Measurements from ENCODE around the gene PPDPF. TPM values are rescaled to one million over a fixed set of nuclear protein-coding genes. Genes with fewer than 3 reads are reported as not detected.

Gene PPDPF
- total and polyA plus RNA-seq, 2 donors (not counting 1 experiment from before 2014, with no cell fraction given), result 93.5 to 162 TPM

DNA sequence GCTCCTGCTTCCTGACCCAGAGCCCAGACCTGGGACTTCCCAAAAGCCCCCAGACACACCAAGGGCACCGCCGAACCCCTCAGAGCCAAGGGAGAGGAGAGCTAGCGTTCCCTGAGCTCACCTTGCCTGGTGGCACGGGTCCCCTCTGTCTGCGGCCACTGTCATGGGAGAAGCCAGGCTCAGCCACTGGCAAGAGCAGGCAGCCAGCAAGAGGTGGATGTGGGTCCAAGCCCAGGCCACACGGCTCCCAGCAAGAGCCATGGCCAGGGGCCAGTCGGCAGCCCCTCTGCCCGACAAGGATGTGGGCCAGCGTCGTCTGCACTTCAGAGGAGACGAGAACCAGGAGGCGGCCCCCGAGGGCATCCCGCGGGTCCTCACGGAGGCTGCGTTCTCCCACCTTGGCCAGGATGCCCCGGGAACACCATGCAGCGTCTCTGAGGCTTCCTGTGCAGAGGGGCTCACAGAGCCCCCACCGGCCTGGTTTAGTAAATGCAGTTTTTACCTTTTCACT is 2.2 kb upstream of the PPDPF start:
- H3K27me3 Mint-ChIP-seq, result peaks cover 6% of the 10 kb centered on the region
- CTCF ChIA-PET, result interaction anchor here (2.3 kb wide), 2 partner anchors 19 to 22 kb away, joined by 8 to 9 read pairs; partner anchors contain the start of gene PTK6
- H3K9me3 ChIP-seq (ENCODE audit: control extremely low read depth in 1 of 3, control insufficient read depth in 2 of 3, insufficient read depth in 1 of 3, low read length in 2 of 3), result peaks cover 0 to 14% (median 5%) of the 10 kb centered on the region in 3 donors
- H4K20me1 ChIP-seq (ENCODE audit: control insufficient read depth, insufficient read depth, low read length, poor library complexity, severe bottlenecking), result peaks cover 25% of the 10 kb centered on the region
- peak overlapping the region; percentile 84 for H3K4me3 Mint-ChIP-seq
- peaks cover 0 to 7% of the 10 kb centered on the region in 2 experiments for H3K36me3 ChIP-seq (replicated peaks in 1 of 2; ENCODE audit: control extremely low read depth in 1 of 2, control insufficient read depth in 1 of 2, extremely low read depth in 1 of 2, insufficient read depth in 2 of 2, low read length in 1 of 2)
- no peak overlapping the region for H3K27ac ChIP-seq (ENCODE audit: low read length in 2 of 2)
- H3K9me3 Mint-ChIP-seq (ENCODE audit: insufficient read depth), result peaks cover 2% of the 10 kb centered on the region
- no peak for TF ChIP-seq EZH2 (IDR thresholded peaks at IDR 0.05; ENCODE audit: borderline replicate concordance, insufficient read depth, low read depth, low read length, poor library complexity, severe bottlenecking)
- TF ChIP-seq, protein P1, sequence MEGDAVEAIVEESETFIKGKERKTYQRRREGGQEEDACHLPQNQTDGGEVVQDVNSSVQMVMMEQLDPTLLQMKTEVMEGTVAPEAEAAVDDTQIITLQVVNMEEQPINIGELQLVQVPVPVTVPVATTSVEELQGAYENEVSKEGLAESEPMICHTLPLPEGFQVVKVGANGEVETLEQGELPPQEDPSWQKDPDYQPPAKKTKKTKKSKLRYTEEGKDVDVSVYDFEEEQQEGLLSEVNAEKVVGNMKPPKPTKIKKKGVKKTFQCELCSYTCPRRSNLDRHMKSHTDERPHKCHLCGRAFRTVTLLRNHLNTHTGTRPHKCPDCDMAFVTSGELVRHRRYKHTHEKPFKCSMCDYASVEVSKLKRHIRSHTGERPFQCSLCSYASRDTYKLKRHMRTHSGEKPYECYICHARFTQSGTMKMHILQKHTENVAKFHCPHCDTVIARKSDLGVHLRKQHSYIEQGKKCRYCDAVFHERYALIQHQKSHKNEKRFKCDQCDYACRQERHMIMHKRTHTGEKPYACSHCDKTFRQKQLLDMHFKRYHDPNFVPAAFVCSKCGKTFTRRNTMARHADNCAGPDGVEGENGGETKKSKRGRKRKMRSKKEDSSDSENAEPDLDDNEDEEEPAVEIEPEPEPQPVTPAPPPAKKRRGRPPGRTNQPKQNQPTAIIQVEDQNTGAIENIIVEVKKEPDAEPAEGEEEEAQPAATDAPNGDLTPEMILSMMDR (IDR thresholded peaks at IDR 0.05), result no peak
- DNase-seq (peak; percentile 23), ATAC-seq (ENCODE audit: low read depth) (no peak)
- intact Hi-C loops (cut with micrococcal nuclease), result no loop called here
- H3K4me1 ChIP-seq (ENCODE audit: control insufficient read depth in 2 of 2, insufficient read depth in 2 of 2, low read length in 2 of 2), result peaks cover 16 to 23% of the 10 kb centered on the region in 2 donors
- POLR2A ChIA-PET, result no interaction called here
- peaks cover 18% of the 10 kb centered on the region for H3K4me1 Mint-ChIP-seq
- WGBS (ENCODE audit: insufficient coverage), result 93% methylated on average over 17 of the region's 20 CpGs
- H3K4me3 ChIP-seq (ENCODE audit: control extremely low read depth in 1 of 5, extremely low read depth in 1 of 5, insufficient read depth in 1 of 5, low read depth in 2 of 5, low read length in 4 of 5), result no peak overlapping the region
- H3K9ac ChIP-seq (ENCODE audit: low read length), result no peak overlapping the region
- H3K79me2 ChIP-seq (ENCODE audit: control insufficient read depth, insufficient read depth, low read length), result peaks cover 15% of the 10 kb centered on the region
- H2AFZ ChIP-seq (ENCODE audit: insufficient read depth, low read depth, low read length, poor library complexity, severe bottlenecking), result no peak overlapping the region
- no peak overlapping the region for H3K4me2 ChIP-seq (replicated peaks; ENCODE audit: low read depth, low read length, poor library complexity, severe bottlenecking)
- peaks cover 0 to 10% (median 3%) of the 10 kb centered on the region in 4 experiments for H3K27me3 ChIP-seq (replicated peaks in 1 of 4; ENCODE audit: control extremely low read depth in 1 of 4, control insufficient read depth in 3 of 4, insufficient read depth in 4 of 4, low read length in 3 of 4)
- H3K27ac Mint-ChIP-seq, result peak overlapping the region; percentile 43

DNA sequence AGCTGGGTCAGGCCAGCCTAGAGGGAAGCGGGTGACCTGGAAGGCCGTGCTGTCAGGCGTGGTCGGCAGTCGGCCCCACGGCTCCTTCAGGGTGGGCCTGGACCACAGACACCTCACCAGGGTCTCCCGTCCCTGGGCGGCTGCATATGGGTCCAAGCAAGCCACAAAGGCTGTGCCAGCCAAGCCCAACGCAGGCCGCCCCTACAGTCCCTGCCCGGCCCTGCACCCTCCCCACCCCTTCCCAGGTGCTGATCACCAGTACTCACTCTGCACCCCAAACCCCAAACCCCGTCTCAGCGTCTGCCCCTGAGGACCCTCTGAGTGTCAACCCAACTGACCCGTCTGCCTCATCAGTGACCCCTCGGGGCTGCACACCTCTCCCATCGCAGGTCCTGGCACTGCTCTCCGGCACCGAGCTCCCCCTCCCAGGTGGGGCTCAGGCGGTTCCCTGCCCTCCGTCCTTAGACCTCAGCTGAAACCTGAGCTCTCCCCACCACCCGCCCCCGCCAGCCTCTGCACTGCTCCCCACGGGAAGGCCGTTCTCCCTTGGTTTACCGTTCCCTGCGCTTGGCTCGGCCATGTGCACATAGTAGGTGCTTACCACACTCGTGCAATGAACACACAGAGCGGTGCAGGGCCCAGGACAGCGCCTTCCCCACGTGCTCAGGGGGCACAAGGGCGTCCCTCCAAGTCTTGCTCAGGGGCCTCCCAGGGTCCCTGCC is 1.5 kb upstream of the PPDPF start:
- H3K27ac Mint-ChIP-seq, result peak overlapping the region; percentile 84
- peak overlapping the region; percentile 96 for H2AFZ ChIP-seq (ENCODE audit: insufficient read depth, low read depth, low read length, poor library complexity, severe bottlenecking)
- H3K4me1 Mint-ChIP-seq, result peaks cover 20% of the 10 kb centered on the region
- peaks cover 29% of the 10 kb centered on the region for H4K20me1 ChIP-seq (ENCODE audit: control insufficient read depth, insufficient read depth, low read length, poor library complexity, severe bottlenecking)
- intact Hi-C loops (cut with micrococcal nuclease), result no loop called here
- peak overlapping the region in 4 of 5 experiments; percentile 70 to 79 (median 75) for H3K4me3 ChIP-seq (ENCODE audit: control extremely low read depth in 1 of 5, extremely low read depth in 1 of 5, insufficient read depth in 1 of 5, low read depth in 2 of 5, low read length in 4 of 5)
- WGBS (ENCODE audit: insufficient coverage), result 80% methylated on average over 31 of the region's 32 CpGs
- no peak overlapping the region for H3K27ac ChIP-seq (ENCODE audit: low read length in 2 of 2)
- peaks cover 0 to 21% (median 5%) of the 10 kb centered on the region in 3 donors for H3K9me3 ChIP-seq (ENCODE audit: control extremely low read depth in 1 of 3, control insufficient read depth in 2 of 3, insufficient read depth in 1 of 3, low read length in 2 of 3)
- H3K36me3 ChIP-seq (replicated peaks in 1 of 2; ENCODE audit: control extremely low read depth in 1 of 2, control insufficient read depth in 1 of 2, extremely low read depth in 1 of 2, insufficient read depth in 2 of 2, low read length in 1 of 2), result peaks cover 0 to 7% of the 10 kb centered on the region in 2 experiments
- peaks cover 4% of the 10 kb centered on the region for H3K27me3 Mint-ChIP-seq
- peak overlapping the region; percentile 84 for H3K4me3 Mint-ChIP-seq
- H3K4me1 ChIP-seq (ENCODE audit: control insufficient read depth in 2 of 2, insufficient read depth in 2 of 2, low read length in 2 of 2), result peaks cover 16 to 23% of the 10 kb centered on the region in 2 donors
- POLR2A ChIA-PET, result no interaction called here
- H3K4me2 ChIP-seq (replicated peaks; ENCODE audit: low read depth, low read length, poor library complexity, severe bottlenecking), result peak overlapping the region; percentile 94
- CTCF ChIA-PET, result interaction anchor here (2.3 kb wide), 2 partner anchors 19 to 22 kb away, joined by 8 to 9 read pairs; partner anchors contain the start of gene PTK6
- H3K27me3 ChIP-seq (replicated peaks in 1 of 4; ENCODE audit: control extremely low read depth in 1 of 4, control insufficient read depth in 3 of 4, insufficient read depth in 4 of 4, low read length in 3 of 4), result peaks cover 0 to 10% (median 3%) of the 10 kb centered on the region in 4 experiments
- peaks cover 2% of the 10 kb centered on the region for H3K9me3 Mint-ChIP-seq (ENCODE audit: insufficient read depth)
- peak overlapping the region; percentile 84 for H3K9ac ChIP-seq (ENCODE audit: low read length)
- TF ChIP-seq EZH2 (IDR thresholded peaks at IDR 0.05; ENCODE audit: borderline replicate concordance, insufficient read depth, low read depth, low read length, poor library complexity, severe bottlenecking), result no peak
- TF ChIP-seq, protein P1 (IDR thresholded peaks at IDR 0.05), result no peak
- no peak for DNase-seq
- H3K79me2 ChIP-seq (ENCODE audit: control insufficient read depth, insufficient read depth, low read length), result peaks cover 15% of the 10 kb centered on the region
- ATAC-seq (ENCODE audit: low read depth), result no peak

Measured in B cell (primary cell).